PC-9 (cell line): Measurements from ENCODE around the gene ADAM19. TPM values are rescaled to one million over a fixed set of nuclear protein-coding genes. Genes with fewer than 3 reads are reported as not detected.

Source experiments
- BruUV-seq: library from RNA; stranded (reverse); fragments of 400-500 nt; replicated peaks from 2 replicates; lab custom pipeline; 2021; lab: Mats Ljungman, UMichigan
- CTCF ChIA-PET: fragments of 300-600 bp; sonication (Branson Sonifier 250); formaldehyde crosslinking; loops from one replicate; lab custom pipeline; 2022; ENCODE audit warnings: antibody characterized with exemption; lab: Charles Lee
- POLR2A ChIA-PET: fragments of 300-600 bp; sonication (Branson Sonifier 250); formaldehyde crosslinking; loops from one replicate; lab custom pipeline; 2022; ENCODE audit warnings: antibody characterized with exemption; ENCODE audit not compliant: unreplicated experiment; lab: Charles Lee
- DNase-seq, 2 experiments: peaks; one replicate each; pipeline versions ENCODE4 v3.0.0 to v3.0.0-alpha.2; 2015 to 2022; ENCODE audit warnings: mixed read lengths in 1 of 2
- H2AFZ ChIP-seq: fragments of 200-600 bp; sonication (generic); 2 replicates; pipeline ENCODE4 v1.8.1; 2017; ENCODE audit warnings: antibody characterized with exemption
- H3F3A ChIP-seq: fragments of 200-600 bp; sonication (generic); 2 replicates; pipeline ENCODE4 v1.8.1; 2017; ENCODE audit warnings: antibody characterized with exemption, mild to moderate bottlenecking, low read depth; ENCODE audit not compliant: insufficient read depth
- H3K27ac ChIP-seq: fragments of 200-600 bp; sonication (generic); 2 replicates; pipeline ENCODE4 v1.6.1; 2016; ENCODE audit warnings: mixed run types
- H3K27me3 ChIP-seq: fragments of 200-600 bp; sonication (generic); 2 replicates; pipeline ENCODE4 v1.6.1; 2016; ENCODE audit warnings: low read depth, mixed run types; ENCODE audit not compliant: insufficient read depth
- H3K36me3 ChIP-seq: fragments of 200-600 bp; sonication (generic); 2 replicates; pipeline ENCODE4 v1.6.1; 2016; ENCODE audit warnings: low read depth, mixed run types
- H3K4me1 ChIP-seq: fragments of 200-600 bp; sonication (generic); replicated peaks from 2 replicates; pipeline ENCODE4 v1.6.1; 2016; ENCODE audit warnings: mixed run types; ENCODE audit not compliant: insufficient read depth
- H3K4me2 ChIP-seq: fragments of 200-600 bp; sonication (generic); 2 replicates; pipeline ENCODE4 v1.6.1; 2017; ENCODE audit warnings: mixed run types
- H3K4me3 ChIP-seq: fragments of 200-600 bp; sonication (generic); 2 replicates; pipeline ENCODE4 v1.6.1; 2016; ENCODE audit warnings: mixed run types
- H3K79me2 ChIP-seq: fragments of 200-600 bp; sonication (generic); 2 replicates; pipeline ENCODE4 v1.6.1; 2017; ENCODE audit warnings: low read depth, mixed run types
- H3K9me2 ChIP-seq: fragments of 200-600 bp; sonication (generic); 2 replicates; pipeline ENCODE4 v1.8.1; 2017; ENCODE audit warnings: mild to moderate bottlenecking; ENCODE audit not compliant: insufficient read depth
- H3K9me3 ChIP-seq: fragments of 200-600 bp; sonication (generic); 2 replicates; pipeline ENCODE4 v1.8.1; 2016; ENCODE audit warnings: low read depth; ENCODE audit not compliant: insufficient read depth
- H4K20me1 ChIP-seq: fragments of 200-600 bp; sonication (generic); 2 replicates; pipeline ENCODE4 v1.8.1; 2017; ENCODE audit not compliant: insufficient read depth
- EZH2 ChIP-seq: fragments of 200-600 bp; sonication (generic); IDR thresholded peaks from 2 replicates; pipeline ENCODE4 v1.8.0; 2017; ENCODE audit warnings: antibody characterized with exemption, low read depth
- intact Hi-C: fragments of 100-400 bp; cut with micrococcal nuclease; formaldehyde crosslinking; loops from one replicate; pipeline ENCODE4 v1.10.0; 2022; ENCODE audit not compliant: unreplicated experiment
- total RNA-seq: library from RNA; stranded (reverse); gene quantifications from 2 replicates; pipeline ENCODE4 v1.2.3, GENCODE V29; 2021
- TF ChIP-seq, protein P1 (sequence below): fragments of 200-600 bp; sonication (generic); conservative IDR thresholded peaks from 2 replicates; pipeline ENCODE4 v1.6.1; 2017; ENCODE audit warnings: mixed run types, antibody characterized with exemption, mild to moderate bottlenecking, moderate library complexity

Gene ADAM19
- total RNA-seq, 1 experiment from 2014 or later, result 7.6 TPM

DNA sequence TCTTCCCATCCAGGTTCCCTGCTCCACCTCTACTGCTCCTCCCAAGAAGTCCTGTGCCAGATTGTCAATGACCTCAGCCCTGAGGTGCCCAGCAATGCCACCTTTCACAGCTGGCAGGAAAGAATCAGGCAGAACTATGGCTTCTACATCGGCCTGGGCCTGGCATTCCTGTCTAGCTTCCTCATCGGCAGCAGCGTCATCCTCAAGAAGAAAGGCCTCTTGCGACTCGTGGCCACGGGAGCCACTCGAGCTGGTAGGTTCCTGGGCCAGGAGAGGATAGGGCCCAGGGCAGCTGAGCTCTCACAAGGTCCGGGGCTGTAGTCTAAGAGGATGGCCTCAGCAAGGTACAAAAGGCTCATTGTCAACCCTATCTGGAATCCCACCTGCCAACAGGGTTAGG, 112.5 kb downstream of the ADAM19 start:
- no peak overlapping the region for H2AFZ ChIP-seq
- H3K9me3 ChIP-seq, result no peaks in the 10 kb centered on the region
- POLR2A ChIA-PET, result no interaction called here
- peaks cover 17% of the 10 kb centered on the region for H3K4me1 ChIP-seq
- TF ChIP-seq, protein P1, sequence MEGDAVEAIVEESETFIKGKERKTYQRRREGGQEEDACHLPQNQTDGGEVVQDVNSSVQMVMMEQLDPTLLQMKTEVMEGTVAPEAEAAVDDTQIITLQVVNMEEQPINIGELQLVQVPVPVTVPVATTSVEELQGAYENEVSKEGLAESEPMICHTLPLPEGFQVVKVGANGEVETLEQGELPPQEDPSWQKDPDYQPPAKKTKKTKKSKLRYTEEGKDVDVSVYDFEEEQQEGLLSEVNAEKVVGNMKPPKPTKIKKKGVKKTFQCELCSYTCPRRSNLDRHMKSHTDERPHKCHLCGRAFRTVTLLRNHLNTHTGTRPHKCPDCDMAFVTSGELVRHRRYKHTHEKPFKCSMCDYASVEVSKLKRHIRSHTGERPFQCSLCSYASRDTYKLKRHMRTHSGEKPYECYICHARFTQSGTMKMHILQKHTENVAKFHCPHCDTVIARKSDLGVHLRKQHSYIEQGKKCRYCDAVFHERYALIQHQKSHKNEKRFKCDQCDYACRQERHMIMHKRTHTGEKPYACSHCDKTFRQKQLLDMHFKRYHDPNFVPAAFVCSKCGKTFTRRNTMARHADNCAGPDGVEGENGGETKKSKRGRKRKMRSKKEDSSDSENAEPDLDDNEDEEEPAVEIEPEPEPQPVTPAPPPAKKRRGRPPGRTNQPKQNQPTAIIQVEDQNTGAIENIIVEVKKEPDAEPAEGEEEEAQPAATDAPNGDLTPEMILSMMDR, result no peak
- no peak for TF ChIP-seq EZH2
- no TSS peak for BruUV-seq
- H3K27me3 ChIP-seq, result no peaks in the 10 kb centered on the region
- H3K27ac ChIP-seq, result no peak overlapping the region
- no peaks in the 10 kb centered on the region for H3K9me2 ChIP-seq
- no peak overlapping the region for H3K4me2 ChIP-seq
- intact Hi-C loops, result loop anchor here (5.0 kb wide), 1 partner anchor 71 kb away; no protein-coding TSS in a partner anchor
- no peak for DNase-seq
- no peaks in the 10 kb centered on the region for H4K20me1 ChIP-seq
- CTCF ChIA-PET, result no interaction called here
- no peaks in the 10 kb centered on the region for H3K36me3 ChIP-seq
- no peak overlapping the region for H3K4me3 ChIP-seq
- peaks cover 4% of the 10 kb centered on the region; the same call in 1 of the 2 replicates for H3F3A ChIP-seq
- H3K79me2 ChIP-seq, result no peaks in the 10 kb centered on the region

DNA sequence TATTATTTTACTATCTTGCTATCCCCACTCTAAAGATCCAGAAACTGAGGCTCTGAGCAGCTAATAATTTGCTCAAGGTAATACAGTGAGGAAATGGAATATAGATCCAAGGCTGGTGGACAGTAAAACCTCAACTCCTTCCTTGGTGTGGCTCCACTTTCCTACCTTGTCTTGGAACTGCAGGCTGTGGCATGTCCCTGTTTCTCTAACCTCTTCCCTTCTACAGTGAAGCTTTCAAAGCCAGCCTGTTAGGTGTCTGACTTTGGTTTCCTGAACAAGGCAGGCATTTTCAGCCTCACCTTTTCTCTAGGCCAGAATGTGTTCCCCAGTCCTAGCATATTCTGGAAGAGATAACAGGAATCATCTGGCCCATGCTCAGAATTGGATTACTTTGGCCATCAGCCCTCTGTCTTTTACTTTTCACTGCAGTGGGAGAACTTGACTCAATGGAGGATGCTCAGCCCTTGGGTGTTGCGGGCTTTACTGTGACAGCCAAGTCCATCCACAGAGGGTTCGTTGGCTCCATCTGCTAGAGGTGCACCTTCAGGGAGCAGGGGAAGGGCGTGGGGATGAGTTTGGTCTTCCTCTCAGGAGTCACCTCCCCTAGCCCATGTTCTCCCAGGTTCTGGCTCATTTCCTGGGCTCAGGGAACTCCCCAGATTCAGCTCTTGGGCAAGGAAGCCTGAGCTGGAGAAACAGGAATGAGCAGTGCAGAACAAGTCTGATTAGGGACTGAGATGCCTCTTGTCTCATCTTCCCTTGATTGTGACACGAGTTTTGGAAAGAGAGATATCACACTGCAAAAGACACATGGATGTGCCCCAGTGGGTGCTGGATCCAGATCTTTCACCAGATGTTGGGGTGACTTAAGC, 114.4 kb downstream of the ADAM19 start:
- H3K4me3 ChIP-seq, result no peak overlapping the region
- H3K9me2 ChIP-seq, result no peaks in the 10 kb centered on the region
- intact Hi-C loops, result loop anchor here (5.0 kb wide), 1 partner anchor 69 kb away; no protein-coding TSS in a partner anchor
- no peaks in the 10 kb centered on the region for H3K36me3 ChIP-seq
- CTCF ChIA-PET, result no interaction called here
- no peaks in the 10 kb centered on the region for H3K79me2 ChIP-seq
- TF ChIP-seq, protein P1, result no peak
- no peak for TF ChIP-seq EZH2
- no peaks in the 10 kb centered on the region for H4K20me1 ChIP-seq
- no peak for DNase-seq
- peaks cover 4% of the 10 kb centered on the region; the same call in 1 of the 2 replicates for H3F3A ChIP-seq
- no peak overlapping the region for H3K4me2 ChIP-seq
- POLR2A ChIA-PET, result no interaction called here
- H3K9me3 ChIP-seq, result no peaks in the 10 kb centered on the region
- H3K27me3 ChIP-seq, result no peaks in the 10 kb centered on the region
- no peak overlapping the region for H3K27ac ChIP-seq
- peaks cover 17% of the 10 kb centered on the region for H3K4me1 ChIP-seq
- no peak overlapping the region for H2AFZ ChIP-seq
- no TSS peak for BruUV-seq

DNA sequence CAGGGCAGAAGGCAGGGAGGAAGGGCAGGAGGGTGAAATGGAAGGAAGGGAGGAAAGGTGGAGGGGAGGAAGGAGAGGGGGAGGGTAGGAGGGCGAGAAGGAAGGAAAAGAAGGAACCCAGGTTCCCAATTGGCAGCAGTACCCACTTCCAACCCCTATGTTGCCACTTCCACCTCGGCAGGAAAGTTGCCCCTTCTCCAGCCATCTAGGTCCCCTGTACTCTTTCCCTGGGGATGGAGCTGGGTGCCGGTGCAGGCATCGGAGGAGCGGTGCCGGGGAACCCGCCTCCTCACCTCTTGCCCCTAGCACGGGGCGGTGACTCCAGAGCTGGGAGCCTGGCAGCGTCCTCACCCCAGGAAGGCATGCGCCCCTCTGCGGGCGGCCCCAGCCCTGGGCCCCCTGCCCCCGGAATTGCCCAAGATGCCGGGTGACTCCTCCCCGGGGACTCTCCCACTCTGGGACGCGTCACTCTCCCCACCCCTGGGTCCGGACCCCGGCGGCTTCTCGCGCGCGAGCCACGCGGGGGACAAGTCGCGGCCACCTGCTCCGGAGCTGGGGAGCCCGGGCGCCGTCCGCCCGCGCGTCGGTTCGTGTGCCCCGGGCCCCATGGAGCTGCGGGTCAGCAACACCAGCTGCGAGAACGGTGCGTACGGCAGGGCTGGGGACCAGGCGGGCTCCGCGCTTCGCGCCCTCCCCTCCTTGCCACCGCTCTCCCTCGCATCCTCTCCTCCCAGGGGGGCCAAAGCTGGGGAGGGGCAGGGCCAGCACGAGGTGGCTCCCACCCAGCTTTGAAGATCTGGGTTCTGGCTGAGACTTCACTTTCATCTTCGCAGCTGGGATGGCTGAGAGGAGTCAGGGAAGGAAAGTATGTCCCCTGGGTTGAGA, 115.6 kb downstream of the ADAM19 start, which contains the start of gene NIPAL4:
Gene NIPAL4, plus strand, starts transcription at position 499 of the 885 bp plus-strand sequence. Its CDS starts 108 bp downstream, at position 607.
- no peak within 1 kb of the TSS for H3K27ac ChIP-seq
- CTCF ChIA-PET, result no interaction called here
- no peaks in the 10 kb centered on the region for H4K20me1 ChIP-seq
- POLR2A ChIA-PET, result no interaction called here
- no TSS peak for BruUV-seq
- peaks cover 4% of the 10 kb centered on the region; the same call in 1 of the 2 replicates for H3F3A ChIP-seq
- intact Hi-C loops, result loop anchor here (5.0 kb wide), 1 partner anchor 68 kb away; no protein-coding TSS in a partner anchor
- H3K9me3 ChIP-seq, result no peaks in the 10 kb centered on the region
- no peak for DNase-seq
- H3K4me3 ChIP-seq, result peak within 1 kb of the TSS; percentile 47; the same call in 1 of the 2 replicates
- H3K4me1 ChIP-seq, result peaks cover 14% of the 10 kb centered on the region
- no peak within 1 kb of the TSS for H2AFZ ChIP-seq
- H3K27me3 ChIP-seq, result no peaks in the 10 kb centered on the region
- H3K36me3 ChIP-seq, result no peaks in the 10 kb centered on the region
- TF ChIP-seq, protein P1, result no peak
- no peak for TF ChIP-seq EZH2
- H3K9me2 ChIP-seq, result no peaks in the 10 kb centered on the region
- H3K79me2 ChIP-seq, result no peaks in the 10 kb centered on the region
- H3K4me2 ChIP-seq, result peak within 1 kb of the TSS; percentile 59
